ENCODE measurements around the gene SLC30A1. TPM values are rescaled to one million over a fixed set of nuclear protein-coding genes. Genes with fewer than 3 reads are reported as not detected.
"Not testable (repeated sequence)": the region's sequence is repeated elsewhere in the genome, so short reads cannot be mapped to it uniquely, and the experiment has no call there.

The SLC30A1 gene
- total RNA-seq, 2 donors from 2014 or later, result 1.3 to 2.4 TPM

DNA sequence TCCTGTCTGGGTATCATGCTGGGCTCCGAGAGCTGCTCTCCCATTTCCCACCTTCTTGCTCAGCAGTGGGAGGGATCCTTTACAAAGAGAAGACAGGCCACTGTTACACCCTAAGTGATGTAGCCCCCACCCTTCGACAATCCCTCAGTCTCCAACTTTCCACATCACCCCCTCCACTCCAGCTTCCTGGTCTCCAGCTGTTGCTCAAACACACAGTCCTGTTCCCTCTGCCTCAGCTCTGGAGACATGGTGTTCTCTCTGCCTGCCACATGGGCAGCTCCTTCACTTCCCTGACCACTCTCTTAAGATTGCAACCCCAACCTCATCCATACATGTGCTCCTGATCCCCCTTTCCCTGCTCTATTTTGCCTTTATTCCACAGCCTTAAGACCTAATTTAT lies 37.7 kb downstream of the SLC30A1 start:
- no peak overlapping the region for H3K27ac Mint-ChIP-seq
- peaks cover 9 to 22% of the 10 kb centered on the region in 2 donors for H3K9me3 Mint-ChIP-seq
- ATAC-seq (no peak), DNase-seq (ENCODE audit: low spot score in 2 of 2) (no peak)
- H3K36me3 Mint-ChIP-seq, result peaks cover 0 to 25% of the 10 kb centered on the region in 2 donors

DNA sequence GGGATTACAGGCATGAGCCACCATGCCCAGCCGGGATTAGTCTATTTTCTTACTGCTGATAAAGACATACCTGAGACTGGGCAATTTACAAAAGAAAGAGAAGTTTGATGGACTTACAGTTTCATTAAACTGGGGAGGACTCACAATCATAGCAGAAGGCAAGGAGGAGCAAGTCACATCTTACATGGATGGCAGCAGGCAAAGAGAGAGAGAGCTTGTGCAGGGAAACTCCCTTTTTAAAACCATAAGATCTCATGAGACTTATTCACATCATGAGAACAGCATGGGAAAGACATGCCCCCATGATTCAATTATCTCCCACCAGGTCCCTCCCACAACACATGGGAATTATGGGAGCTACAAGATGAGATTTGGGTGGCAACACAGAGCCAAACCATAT lies 38.1 kb downstream of the SLC30A1 start:
- peaks cover 0 to 25% of the 10 kb centered on the region in 2 donors for H3K36me3 Mint-ChIP-seq
- DNase-seq (ENCODE audit: low spot score in 2 of 2); ATAC-seq; H3K27ac Mint-ChIP-seq: not testable (repeated sequence)
- peaks cover 9 to 22% of the 10 kb centered on the region in 2 donors for H3K9me3 Mint-ChIP-seq

DNA sequence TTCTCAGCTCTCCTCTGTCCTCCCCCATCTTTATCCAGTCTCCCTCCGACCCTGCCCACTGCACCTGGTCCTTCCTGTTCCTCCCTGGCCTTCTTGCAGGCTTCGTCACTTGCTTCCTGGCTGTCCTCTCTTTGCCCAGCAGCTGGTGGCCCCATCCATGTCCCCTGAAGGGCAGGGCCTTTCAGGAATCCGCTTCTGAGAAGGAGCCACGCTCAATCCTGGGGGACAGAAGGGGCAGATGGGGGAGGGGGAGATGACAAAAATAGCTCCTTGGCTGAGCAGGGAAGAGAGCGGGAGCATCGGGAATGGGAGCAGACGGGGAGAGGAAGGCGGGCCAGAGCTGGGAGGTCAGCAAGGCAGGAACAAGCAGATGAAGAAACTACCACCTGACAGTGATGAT lies 40.7 kb downstream of the SLC30A1 start:
- ATAC-seq (no peak), DNase-seq (ENCODE audit: low spot score in 2 of 2) (no peak)
- peaks cover 9 to 22% of the 10 kb centered on the region in 2 donors for H3K9me3 Mint-ChIP-seq
- H3K36me3 Mint-ChIP-seq, result peaks cover 0 to 25% of the 10 kb centered on the region in 2 donors
- no peak overlapping the region for H3K27ac Mint-ChIP-seq

DNA sequence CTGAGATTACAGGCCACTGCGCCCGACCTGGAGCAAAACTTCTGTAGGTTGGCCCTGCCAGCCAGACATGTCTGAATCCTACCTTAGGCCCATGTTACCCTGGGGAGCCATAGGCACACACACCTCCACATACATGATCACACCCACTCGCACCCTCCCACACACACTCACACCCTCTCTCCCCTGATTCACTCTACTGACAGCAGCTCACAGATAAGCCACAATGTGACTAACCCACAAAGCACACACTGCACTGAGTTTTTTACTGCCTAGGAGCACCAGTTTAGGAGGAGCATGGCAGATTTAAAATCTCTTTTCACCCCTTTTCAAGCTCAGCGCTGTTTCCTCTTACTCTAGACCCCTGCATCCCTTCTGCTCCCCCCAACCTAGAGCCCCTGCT lies 41.7 kb downstream of the SLC30A1 start:
- ATAC-seq (no peak), DNase-seq (ENCODE audit: low spot score in 2 of 2) (no peak)
- Mint-ChIP-seq H3K36me3 (peaks cover 0 to 24% of the 10 kb centered on the region in 2 donors), H3K9me3 (peaks cover 9 to 21% of the 10 kb centered on the region in 2 donors), H3K27ac (no peak overlapping the region)

GRCh38 chr1:211536606-211537005 lies 42.4 kb downstream of the SLC30A1 start:
- no peak overlapping the region for H3K27ac Mint-ChIP-seq
- DNase-seq (ENCODE audit: low spot score in 2 of 2) (no peak), ATAC-seq (no peak)
- peaks cover 8 to 15% of the 10 kb centered on the region in 2 donors for H3K9me3 Mint-ChIP-seq
- H3K36me3 Mint-ChIP-seq, result peaks cover 0 to 17% of the 10 kb centered on the region in 2 donors

GRCh38 chr1:211535346-211535745 lies 43.6 kb downstream of the SLC30A1 start:
- DNase-seq (ENCODE audit: low spot score in 2 of 2), result no peak
- peaks cover 0 to 4% of the 10 kb centered on the region in 2 donors for H3K9me3 Mint-ChIP-seq
- H3K36me3 Mint-ChIP-seq, result peaks cover 0 to 5% of the 10 kb centered on the region in 2 donors
- H3K27ac Mint-ChIP-seq, result peak overlapping the region in 1 of 2 donors; percentile 28
- ATAC-seq, result no peak

GRCh38 chr1:211534545-211535291 lies 44.2 kb downstream of the SLC30A1 start:
- DNase-seq (ENCODE audit: low spot score in 2 of 2) (no peak), ATAC-seq (no peak)
- H3K9me3 Mint-ChIP-seq, result no peaks in the 10 kb centered on the region
- H3K27ac Mint-ChIP-seq, result peak overlapping the region in 1 of 2 donors; percentile 28
- no peaks in the 10 kb centered on the region for H3K36me3 Mint-ChIP-seq

DNA sequence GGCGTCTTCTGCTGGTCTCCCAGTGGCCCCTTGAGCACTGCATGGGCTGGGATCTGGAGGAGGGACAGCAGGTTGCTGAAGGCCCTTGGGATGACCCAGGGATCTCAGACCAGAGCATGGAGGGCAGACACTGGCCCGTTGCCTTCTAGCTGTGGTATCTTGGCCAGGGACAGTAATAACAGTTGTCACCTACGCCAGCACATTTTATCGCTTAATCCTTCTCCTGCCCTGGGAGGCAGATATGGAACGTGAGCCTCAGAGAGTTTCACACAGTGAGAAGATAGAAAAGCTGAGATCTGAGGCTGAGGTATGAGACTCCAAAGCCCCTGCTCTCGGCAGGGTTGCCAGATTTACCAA lies 46.9 kb downstream of the SLC30A1 start:
- Mint-ChIP-seq H3K27ac (no peak overlapping the region), H3K9me3 (no peaks in the 10 kb centered on the region), H3K36me3 (no peaks in the 10 kb centered on the region)
- ATAC-seq (no peak), DNase-seq (ENCODE audit: low spot score in 2 of 2) (no peak)

DNA sequence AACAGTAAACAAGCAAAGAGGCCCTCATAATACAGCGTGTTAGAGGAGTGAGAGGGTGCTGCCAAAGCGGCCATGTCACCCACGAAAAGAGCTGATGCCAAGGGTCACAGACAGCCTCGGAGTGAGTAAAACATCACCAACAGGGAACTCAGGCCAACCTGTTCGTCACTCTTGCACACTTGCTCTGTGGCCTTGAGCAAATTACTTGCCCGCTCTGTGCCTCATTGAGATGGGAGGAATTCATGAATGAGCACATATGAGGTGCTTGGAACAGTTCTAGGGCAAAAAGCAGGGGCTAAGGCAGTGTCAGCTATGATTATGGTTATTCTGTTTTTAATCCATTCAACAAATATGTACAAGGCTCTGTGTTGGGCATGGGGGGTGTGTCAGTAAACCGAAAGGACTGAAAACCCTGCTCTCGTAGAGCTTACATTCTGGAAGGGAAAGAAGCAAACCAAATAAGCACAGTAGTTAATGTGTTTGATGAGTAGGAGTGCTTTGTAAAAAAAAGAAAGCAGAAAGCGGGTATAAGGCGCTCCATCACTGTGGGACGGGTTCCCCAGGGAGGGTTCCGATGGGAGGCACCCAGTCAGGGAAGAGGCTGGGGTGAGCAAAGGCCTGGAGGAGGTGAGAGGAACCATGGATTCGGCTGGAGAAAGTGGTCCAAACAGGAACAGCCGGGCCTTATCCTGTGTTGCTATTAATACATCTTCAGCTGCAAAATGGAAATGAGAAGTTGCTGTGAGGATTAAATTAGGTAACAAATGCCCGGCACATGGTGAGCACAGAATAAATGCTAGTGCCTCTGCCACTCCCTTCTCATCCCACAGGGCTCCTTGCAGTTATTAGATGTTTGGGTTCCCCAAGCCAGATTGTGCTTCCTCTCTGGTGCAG lies 47.5 kb downstream of the SLC30A1 start:
- no peaks in the 10 kb centered on the region for H3K9me3 Mint-ChIP-seq
- H3K36me3 Mint-ChIP-seq, result no peaks in the 10 kb centered on the region
- DNase-seq (ENCODE audit: low spot score in 2 of 2) (no peak), ATAC-seq (no peak)
- H3K27ac Mint-ChIP-seq, result no peak overlapping the region

DNA sequence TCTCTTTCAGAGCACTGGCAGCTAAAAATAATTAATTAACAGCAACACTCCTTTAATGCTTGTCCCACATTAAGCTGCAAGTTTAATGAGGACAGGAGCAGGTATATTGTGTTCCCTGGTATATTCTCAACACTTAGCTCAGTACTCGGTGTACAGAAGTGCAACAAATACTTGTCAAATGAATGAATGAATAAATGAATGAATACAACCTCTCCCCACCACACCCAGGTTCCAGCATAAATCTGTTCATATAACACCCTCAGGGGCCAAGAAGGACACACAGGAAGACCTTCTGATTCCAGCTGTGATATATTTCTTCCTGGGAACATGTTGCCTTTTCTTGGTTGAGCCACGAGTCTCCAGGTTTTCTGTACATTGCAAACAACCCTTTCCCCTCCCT lies 48.9 kb downstream of the SLC30A1 start:
- no peak for ATAC-seq
- no peaks in the 10 kb centered on the region for H3K36me3 Mint-ChIP-seq
- no peak for DNase-seq (ENCODE audit: low spot score in 2 of 2)
- no peaks in the 10 kb centered on the region for H3K9me3 Mint-ChIP-seq
- no peak overlapping the region for H3K27ac Mint-ChIP-seq

- ATAC-seq (no peak), DNase-seq (ENCODE audit: low spot score in 2 of 2) (no peak)
- Mint-ChIP-seq H3K27ac (no peak overlapping the region), H3K9me3 (no peaks in the 10 kb centered on the region), H3K36me3 (no peaks in the 10 kb centered on the region)
These were observed 49.5 kb downstream of the SLC30A1 start for GRCh38 chr1:211529453-211529852.

DNA sequence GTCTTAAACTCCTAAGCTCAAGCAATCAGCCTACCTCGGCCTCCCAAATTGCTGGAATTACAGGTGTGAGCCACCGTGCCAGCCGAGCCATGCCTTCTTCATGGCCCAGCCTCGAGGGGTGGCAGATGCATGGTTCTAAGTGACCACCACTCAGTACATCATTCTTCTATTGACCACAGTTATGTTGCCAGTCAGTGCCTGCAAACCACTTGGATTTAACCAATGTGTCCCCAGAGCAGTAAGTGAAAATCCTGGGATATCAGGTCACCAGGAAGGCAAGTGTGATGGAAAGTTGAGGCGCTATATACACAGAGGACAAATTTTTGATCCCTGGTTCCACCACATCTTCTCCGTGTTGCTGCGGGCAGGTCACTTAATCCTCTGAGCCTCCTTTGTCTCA lies 50.0 kb downstream of the SLC30A1 start:
- DNase-seq (ENCODE audit: low spot score in 2 of 2), result no peak
- no peak for ATAC-seq
- Mint-ChIP-seq H3K36me3 (no peaks in the 10 kb centered on the region), H3K9me3 (no peaks in the 10 kb centered on the region), H3K27ac (no peak overlapping the region)

DNA sequence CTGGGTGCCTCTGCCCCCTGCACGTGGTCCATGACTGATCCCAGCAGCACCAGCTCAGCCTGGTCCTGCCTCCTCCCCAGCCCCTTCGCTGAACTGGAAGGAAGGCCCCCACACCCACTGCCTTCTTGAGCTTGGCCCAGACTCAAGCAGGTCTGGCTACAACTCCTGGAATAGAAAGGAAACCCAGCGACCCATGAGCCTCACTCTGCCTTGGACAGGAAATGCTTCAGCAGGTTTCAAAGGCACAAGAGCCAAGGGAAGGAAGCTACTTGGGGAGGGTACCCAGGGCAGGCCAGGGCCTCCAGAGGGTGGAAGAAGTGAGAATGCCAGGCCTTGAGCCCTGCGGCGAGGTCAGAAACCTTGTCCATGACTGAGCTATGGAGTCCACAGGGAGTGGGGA lies 51.1 kb downstream of the SLC30A1 start:
- ATAC-seq, result no peak
- no peaks in the 10 kb centered on the region for H3K9me3 Mint-ChIP-seq
- no peaks in the 10 kb centered on the region for H3K36me3 Mint-ChIP-seq
- DNase-seq (ENCODE audit: low spot score in 2 of 2), result no peak
- no peak overlapping the region for H3K27ac Mint-ChIP-seq

GRCh38 chr1:211527006-211527405 lies 52.0 kb downstream of the SLC30A1 start:
- H3K27ac Mint-ChIP-seq, result peak overlapping the region in 1 of 2 donors; percentile 32
- no peaks in the 10 kb centered on the region for H3K36me3 Mint-ChIP-seq
- ATAC-seq, result peak; percentile 64 to 79
- no peak for DNase-seq (ENCODE audit: low spot score in 2 of 2)
- no peaks in the 10 kb centered on the region for H3K9me3 Mint-ChIP-seq

- H3K9me3 Mint-ChIP-seq, result no peaks in the 10 kb centered on the region
- H3K36me3 Mint-ChIP-seq, result no peaks in the 10 kb centered on the region
- no peak overlapping the region for H3K27ac Mint-ChIP-seq
- DNase-seq (ENCODE audit: low spot score in 2 of 2) (no peak), ATAC-seq (no peak)
These were observed 52.9 kb downstream of the SLC30A1 start for GRCh38 chr1:211526101-211526500.

GRCh38 chr1:211525101-211525676 lies 53.8 kb downstream of the SLC30A1 start:
- Mint-ChIP-seq H3K9me3 (no peaks in the 10 kb centered on the region), H3K36me3 (no peaks in the 10 kb centered on the region), H3K27ac (no peak overlapping the region)
- no peak for ATAC-seq
- DNase-seq (ENCODE audit: low spot score in 2 of 2), result no peak

DNA sequence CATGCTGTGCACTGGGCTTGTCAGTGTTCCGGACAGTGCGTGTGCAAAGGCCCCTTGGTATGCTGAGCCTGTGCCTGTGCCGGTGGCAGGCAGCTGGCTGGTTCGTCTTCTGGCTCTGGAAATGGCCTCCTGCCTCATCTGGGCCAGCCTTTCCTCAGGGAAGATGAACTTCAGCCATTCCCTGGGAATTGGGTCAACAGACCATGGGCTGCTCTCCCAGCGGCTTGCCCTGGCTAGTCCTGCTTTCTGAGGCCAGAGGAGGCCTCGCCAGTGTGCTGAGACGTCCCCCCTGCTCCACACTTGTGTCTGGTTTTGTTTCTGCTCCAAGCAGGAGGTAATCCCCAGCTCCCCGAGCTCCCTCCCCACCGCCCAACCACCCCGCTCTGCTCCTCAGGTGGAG lies 54.4 kb downstream of the SLC30A1 start:
- no peaks in the 10 kb centered on the region for H3K9me3 Mint-ChIP-seq
- no peak for DNase-seq (ENCODE audit: low spot score in 2 of 2)
- H3K27ac Mint-ChIP-seq, result no peak overlapping the region
- no peak for ATAC-seq
- H3K36me3 Mint-ChIP-seq, result no peaks in the 10 kb centered on the region

Data from activated naive CD4-positive, alpha-beta T cell treated with anti-CD3 and anti-CD28 coated beads, Interleukin-2, amount 50 U/mL, for 72 hours (primary cell).